Upper lobe of left lung (tissue), 4 donors: ENCODE measurements around the gene RHOH.

ENCODE experiments used
- CTCF ChIP-seq, 6 experiments: fragments of 450-650 bp in 4 of 6; fragments of 200-600 bp in 2 of 6; sonication (generic) in 2 of 6; IDR thresholded peaks; one replicate each; pipeline ENCODE4 v1.5.1; 2016 to 2019; ENCODE audit warnings: antibody characterized with exemption in 6 of 6
- EP300 ChIP-seq, 4 donors: sonication (generic); formaldehyde crosslinking; IDR thresholded peaks; one replicate each; pipeline ENCODE4 v1.5.1; 2017; ENCODE audit warnings: antibody characterized with exemption in 4 of 4, control low read depth in 2 of 4
- POLR2A ChIP-seq, 4 donors: fragments of 450-650 bp; IDR thresholded peaks; one replicate each; pipeline ENCODE4 v1.5.1; 2016 to 2017; ENCODE audit warnings: antibody characterized with exemption in 4 of 4, mild to moderate bottlenecking in 2 of 4
- POLR2AphosphoS5 ChIP-seq, 2 donors: sonication (generic); formaldehyde crosslinking; IDR thresholded peaks; one replicate each; pipeline ENCODE4 v1.5.1; 2017; ENCODE audit warnings: antibody characterized with exemption in 2 of 2

- TF ChIP-seq POLR2A (IDR thresholded peaks at IDR 0.05) (no peak), CTCF (IDR thresholded peaks at IDR 0.05) (no peak), POLR2AphosphoS5 (IDR thresholded peaks at IDR 0.05) (no peak), EP300 (IDR thresholded peaks at IDR 0.05) (no peak)
Observed at GRCh38 chr4:40264995-40265909, 68.4 kb downstream of the RHOH start.
